ENCODE measurements around the gene RPA3. TPM values are rescaled to one million over a fixed set of nuclear protein-coding genes. Genes with fewer than 3 reads are reported as not detected.

The RPA3 gene
- total and polyA plus RNA-seq, 2 donors from 2014 or later = 33.7 to 59.4 TPM

DNA sequence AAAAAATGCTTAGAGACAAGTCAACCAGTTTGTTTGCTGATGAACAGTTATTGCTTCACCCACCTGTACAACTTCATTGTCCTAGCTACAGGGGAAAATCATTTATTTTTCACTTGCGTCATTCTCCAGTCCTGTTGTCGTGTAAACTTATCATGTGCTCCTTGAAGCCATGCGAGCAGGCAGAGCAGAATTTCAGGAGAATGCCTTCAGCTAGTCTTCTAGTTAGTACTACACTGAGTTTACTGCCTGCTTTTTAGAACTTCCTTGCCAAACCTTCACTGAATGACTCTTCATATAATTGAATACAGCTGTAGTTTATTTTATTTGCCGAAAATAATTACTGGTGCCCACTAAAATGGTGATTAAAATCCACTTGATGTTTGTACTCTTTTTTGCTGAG is 15.6 kb downstream of the RPA3 start:
- no peak for TF ChIP-seq CTCF (IDR thresholded peaks at IDR 0.05; ENCODE audit: borderline replicate concordance, extremely low read depth, insufficient read depth)
- H3K9ac ChIP-seq (ENCODE audit: low read length in 3 of 3) = no peak overlapping the region
- FAIRE-seq = no peak
- intact Hi-C loops (cut with DNase I) = no loop called here
- H3K4me3 ChIP-seq (ENCODE audit: low read length in 3 of 3) = no peak overlapping the region
- H3K27ac ChIP-seq (ENCODE audit: low read depth in 2 of 2, low read length in 2 of 2) = no peak overlapping the region
- peaks cover 0 to 6% (median 0%) of the 10 kb centered on the region in 3 donors for H3K4me1 ChIP-seq (ENCODE audit: control insufficient read depth in 2 of 3, insufficient read depth in 2 of 3, low read depth in 1 of 3, low read length in 3 of 3)
- no peaks in the 10 kb centered on the region for H3K27me3 ChIP-seq (ENCODE audit: control insufficient read depth, insufficient read depth, low read length)
- H3K36me3 ChIP-seq (ENCODE audit: control insufficient read depth in 2 of 3, insufficient read depth in 3 of 3, low read length in 3 of 3) = no peaks in the 10 kb centered on the region
- H3K9me3 ChIP-seq (ENCODE audit: control insufficient read depth in 2 of 3, insufficient read depth in 1 of 3, low read length in 3 of 3) = no peaks in the 10 kb centered on the region
- DNase-seq = no peak

- FAIRE-seq (no peak), DNase-seq (no peak)
- intact Hi-C loops (cut with DNase I) = no loop called here
- H3K27ac ChIP-seq (ENCODE audit: low read depth in 2 of 2, low read length in 2 of 2) = no peak overlapping the region
- H3K4me1 ChIP-seq (ENCODE audit: control insufficient read depth in 2 of 3, insufficient read depth in 2 of 3, low read depth in 1 of 3, low read length in 3 of 3) = peaks cover 0 to 14% (median 2%) of the 10 kb centered on the region in 3 donors
- H3K36me3 ChIP-seq (ENCODE audit: control insufficient read depth in 2 of 3, insufficient read depth in 3 of 3, low read length in 3 of 3) = no peaks in the 10 kb centered on the region
- no peaks in the 10 kb centered on the region for H3K27me3 ChIP-seq (ENCODE audit: control insufficient read depth, insufficient read depth, low read length)
- no peaks in the 10 kb centered on the region for H3K9me3 ChIP-seq (ENCODE audit: control insufficient read depth in 2 of 3, insufficient read depth in 1 of 3, low read length in 3 of 3)
- H3K9ac ChIP-seq (ENCODE audit: low read length in 3 of 3) = no peak overlapping the region
- no peak for TF ChIP-seq CTCF (IDR thresholded peaks at IDR 0.05; ENCODE audit: borderline replicate concordance, extremely low read depth, insufficient read depth)
- no peak overlapping the region for H3K4me3 ChIP-seq (ENCODE audit: low read length in 3 of 3)
Observed at GRCh38 chr7:7701527-7701926, 16.9 kb downstream of the RPA3 start.

DNA sequence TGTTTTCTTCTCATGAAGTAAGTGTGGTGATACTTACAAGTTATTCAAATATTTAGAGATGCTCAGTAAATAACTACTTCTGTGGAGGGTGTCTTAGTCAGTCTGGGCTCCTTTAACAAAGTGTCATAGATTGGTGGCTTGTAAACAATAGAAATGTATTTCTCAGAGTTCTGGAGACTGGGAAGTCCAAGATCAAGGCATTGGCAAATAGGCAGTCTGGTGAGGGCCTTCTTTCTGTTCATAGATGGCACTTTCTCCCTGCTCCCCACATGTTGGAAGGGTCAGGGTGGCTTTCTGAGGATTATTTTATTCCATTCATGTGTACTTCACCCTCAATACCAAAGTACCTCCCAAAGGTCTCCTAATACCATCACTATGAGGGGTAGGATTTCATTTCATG is 18.4 kb downstream of the RPA3 start:
- H3K9me3 ChIP-seq (ENCODE audit: control insufficient read depth in 2 of 3, insufficient read depth in 1 of 3, low read length in 3 of 3) = no peaks in the 10 kb centered on the region
- intact Hi-C loops (cut with DNase I) = no loop called here
- FAIRE-seq (no peak), DNase-seq (no peak)
- no peaks in the 10 kb centered on the region for H3K27me3 ChIP-seq (ENCODE audit: control insufficient read depth, insufficient read depth, low read length)
- TF ChIP-seq CTCF (IDR thresholded peaks at IDR 0.05; ENCODE audit: borderline replicate concordance, extremely low read depth, insufficient read depth) = no peak
- H3K4me1 ChIP-seq (ENCODE audit: control insufficient read depth in 2 of 3, insufficient read depth in 2 of 3, low read depth in 1 of 3, low read length in 3 of 3) = peaks cover 0 to 17% (median 2%) of the 10 kb centered on the region in 3 donors
- no peaks in the 10 kb centered on the region for H3K36me3 ChIP-seq (ENCODE audit: control insufficient read depth in 2 of 3, insufficient read depth in 3 of 3, low read length in 3 of 3)
- no peak overlapping the region for H3K4me3 ChIP-seq (ENCODE audit: low read length in 3 of 3)
- no peak overlapping the region for H3K9ac ChIP-seq (ENCODE audit: low read length in 3 of 3)
- H3K27ac ChIP-seq (ENCODE audit: low read depth in 2 of 2, low read length in 2 of 2) = no peak overlapping the region

GRCh38 chr7:7699380-7699779 is 19.0 kb downstream of the RPA3 start:
- FAIRE-seq = no peak
- no peak overlapping the region for H3K9ac ChIP-seq (ENCODE audit: low read length in 3 of 3)

More at GRCh38 chr7:7699380-7699779, 19.0 kb downstream of the RPA3 start:
- intact Hi-C loops (cut with DNase I) = no loop called here
- H3K27ac ChIP-seq (ENCODE audit: low read depth in 2 of 2, low read length in 2 of 2) = no peak overlapping the region
- no peak for TF ChIP-seq CTCF (IDR thresholded peaks at IDR 0.05; ENCODE audit: borderline replicate concordance, extremely low read depth, insufficient read depth)
- H3K4me1 ChIP-seq (ENCODE audit: control insufficient read depth in 2 of 3, insufficient read depth in 2 of 3, low read depth in 1 of 3, low read length in 3 of 3) = peaks cover 0 to 19% (median 2%) of the 10 kb centered on the region in 3 donors
- H3K36me3 ChIP-seq (ENCODE audit: control insufficient read depth in 2 of 3, insufficient read depth in 3 of 3, low read length in 3 of 3) = no peaks in the 10 kb centered on the region
- no peaks in the 10 kb centered on the region for H3K9me3 ChIP-seq (ENCODE audit: control insufficient read depth in 2 of 3, insufficient read depth in 1 of 3, low read length in 3 of 3)
- no peak overlapping the region for H3K4me3 ChIP-seq (ENCODE audit: low read length in 3 of 3)
- no peak for DNase-seq
- no peaks in the 10 kb centered on the region for H3K27me3 ChIP-seq (ENCODE audit: control insufficient read depth, insufficient read depth, low read length)

Measured in kidney (tissue), 14 donors.